Amniotic epithelial cell (primary cell): ENCODE measurements around the gene GLIS1.
A peak's percentile ranks its signal among the peaks of the same experiment; 100 is the strongest.

Source experiments
- DNase-seq: peaks from one replicate; pipeline ENCODE4 v3.0.0-alpha.2; 2010; ENCODE audit warnings: low read depth

Gene GLIS1

GRCh38 chr1:53486395-53487026, 252.5 kb downstream of the GLIS1 start:
- no peak for DNase-seq

GRCh38 chr1:53485478-53486394, 253.2 kb downstream of the GLIS1 start:
- peak; percentile 63 for DNase-seq

GRCh38 chr1:53484705-53485477, 254.1 kb downstream of the GLIS1 start:
- DNase-seq = no peak

- no peak for DNase-seq
These were observed 255.3 kb downstream of the GLIS1 start for GRCh38 chr1:53483656-53484055.

GRCh38 chr1:53483170-53483569, 255.8 kb downstream of the GLIS1 start:
- no peak for DNase-seq

- no peak for DNase-seq
These were observed 256.4 kb downstream of the GLIS1 start for GRCh38 chr1:53482441-53483153.

GRCh38 chr1:53481456-53481855, 257.5 kb downstream of the GLIS1 start:
- DNase-seq = no peak

- no peak for DNase-seq
These were observed 258.3 kb downstream of the GLIS1 start for GRCh38 chr1:53480678-53481077.

- DNase-seq = no peak
These were observed 260.5 kb downstream of the GLIS1 start for GRCh38 chr1:53478502-53478818.

GRCh38 chr1:53477651-53478501, 261.1 kb downstream of the GLIS1 start:
- peak; percentile 31 for DNase-seq

GRCh38 chr1:53476579-53476978, 262.4 kb downstream of the GLIS1 start:
- no peak for DNase-seq

- no peak for DNase-seq
These were observed 263.3 kb downstream of the GLIS1 start for GRCh38 chr1:53475664-53476063.

- DNase-seq = no peak
These were observed 265.5 kb downstream of the GLIS1 start for GRCh38 chr1:53473463-53473862.

GRCh38 chr1:53471000-53471399, 268.0 kb downstream of the GLIS1 start:
- no peak for DNase-seq

GRCh38 chr1:53470584-53470983, 268.4 kb downstream of the GLIS1 start:
- DNase-seq = no peak

GRCh38 chr1:53470155-53470554, 268.8 kb downstream of the GLIS1 start:
- DNase-seq = peak; percentile 76

- DNase-seq = no peak
These were observed 269.6 kb downstream of the GLIS1 start for GRCh38 chr1:53469373-53469772.

GRCh38 chr1:53468374-53468773, 270.6 kb downstream of the GLIS1 start:
- no peak for DNase-seq

- no peak for DNase-seq
These were observed 271.6 kb downstream of the GLIS1 start for GRCh38 chr1:53467391-53467790.

GRCh38 chr1:53465023-53465957, 273.7 kb downstream of the GLIS1 start:
- DNase-seq = no peak
